Activated CD8-positive, alpha-beta memory T cell treated with anti-CD3 and anti-CD28 coated beads, Interleukin-2, amount 50 U/mL, for 4 hours (primary cell): Measurements from ENCODE around the gene PDC.
"Not testable (repeated sequence)": the region's sequence is repeated elsewhere in the genome, so short reads cannot be mapped to it uniquely, and the experiment has no call there.

Experiments
- DNase-seq: peaks from one replicate; pipeline ENCODE4 v3.0.0-alpha.2; 2020

Gene PDC

DNA sequence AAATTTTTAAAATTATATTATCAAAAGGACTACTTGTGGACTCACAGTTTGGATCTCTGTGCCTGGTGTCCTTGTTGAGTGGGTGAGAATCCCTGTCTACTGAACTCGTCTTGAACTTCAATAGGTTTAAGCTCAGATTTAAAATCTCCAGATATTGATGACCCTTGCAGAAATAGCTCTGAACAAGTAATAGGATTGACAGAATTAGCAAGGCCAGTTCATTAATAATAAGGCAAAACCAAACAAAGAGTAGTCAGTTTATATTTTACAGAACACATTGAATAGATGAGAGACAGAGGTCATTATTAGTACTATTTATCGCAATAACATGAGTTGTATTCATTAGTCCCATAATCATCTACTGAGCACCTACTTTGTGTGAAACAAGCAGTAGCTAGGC lies at the start of gene PDC:
PDC (minus strand) TSS at position 101 of the 400 bp plus-strand sequence. CDS start 11,655 bp downstream, outside the sequence.
- no peak for DNase-seq

DNA sequence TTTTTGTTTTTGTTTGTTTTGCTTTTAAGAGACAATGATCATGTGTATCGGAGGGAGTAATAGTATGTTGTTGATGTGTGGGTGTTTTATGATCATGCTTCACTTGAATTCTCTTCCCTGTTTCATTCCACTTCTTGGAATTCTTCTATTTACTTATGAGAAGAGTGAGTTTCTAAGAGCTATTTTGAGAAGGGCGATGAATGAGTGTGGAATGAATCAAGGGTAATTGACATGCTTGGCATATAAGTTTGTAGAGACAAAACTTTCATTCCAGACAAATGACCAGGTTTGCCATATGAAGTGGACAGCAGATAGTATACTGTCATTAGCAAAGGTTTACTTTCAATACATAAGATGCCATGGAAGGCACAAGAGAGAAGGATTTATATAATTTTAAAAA lies 42.3 kb upstream of the PDC start:
- DNase-seq = no peak

DNA sequence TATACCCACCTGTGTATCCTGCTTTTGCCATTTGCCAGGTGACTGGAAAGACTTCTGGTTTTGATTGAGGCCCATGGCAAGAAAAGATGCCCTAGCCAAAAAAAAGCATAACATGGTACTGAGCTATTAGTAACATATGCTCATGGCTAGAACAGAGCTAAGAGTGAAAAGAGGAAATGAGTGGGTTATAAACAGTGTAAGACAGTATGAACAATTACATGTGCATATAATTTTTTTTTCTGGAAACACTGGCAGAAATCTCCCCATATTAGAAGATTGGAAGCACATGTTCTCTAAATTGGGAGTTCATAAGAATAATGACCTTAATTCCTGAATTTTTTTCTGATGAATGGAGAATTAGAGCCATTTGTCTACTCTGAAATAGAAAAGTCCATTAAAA lies 41.2 kb upstream of the PDC start:
- DNase-seq = no peak

DNA sequence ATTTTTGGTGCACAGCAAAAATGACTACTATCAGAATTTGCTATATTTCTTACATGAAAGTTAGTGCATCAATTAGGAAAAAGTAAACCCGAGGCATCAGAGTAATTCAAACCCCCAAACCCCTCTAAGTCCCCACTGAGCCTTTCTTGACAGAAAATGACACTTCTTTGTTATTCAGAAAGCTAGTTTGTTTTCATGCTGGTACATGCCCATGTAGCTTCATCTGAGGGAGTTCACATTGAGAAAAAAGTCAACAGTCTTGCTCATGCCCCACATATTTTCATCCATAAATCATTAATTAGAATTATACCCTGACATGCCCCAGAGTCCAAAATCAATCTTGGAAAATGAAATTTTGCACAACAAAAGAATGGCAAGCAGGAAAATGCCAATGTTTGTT lies 39.9 kb upstream of the PDC start:
- no peak for DNase-seq

DNA sequence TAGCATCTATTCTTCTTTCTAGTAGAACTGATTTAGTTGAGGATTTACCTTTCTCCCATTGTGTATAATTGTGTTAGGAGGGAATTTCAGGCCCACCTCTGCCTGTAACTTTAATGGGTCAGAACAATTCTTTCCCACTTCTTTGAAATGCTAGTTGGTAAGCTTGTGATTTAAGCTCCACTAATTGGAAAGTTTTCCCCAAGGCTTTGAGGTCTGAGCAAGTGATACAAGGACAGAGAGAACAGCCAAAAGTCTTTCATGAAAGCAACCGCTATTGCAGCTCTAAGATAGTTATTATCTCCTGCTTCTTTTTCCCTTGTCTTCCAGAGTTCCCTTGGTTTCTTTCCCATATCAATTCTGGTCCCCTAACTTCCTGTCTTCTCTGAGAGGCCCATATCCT lies 38.7 kb upstream of the PDC start:
- DNase-seq = no peak

DNA sequence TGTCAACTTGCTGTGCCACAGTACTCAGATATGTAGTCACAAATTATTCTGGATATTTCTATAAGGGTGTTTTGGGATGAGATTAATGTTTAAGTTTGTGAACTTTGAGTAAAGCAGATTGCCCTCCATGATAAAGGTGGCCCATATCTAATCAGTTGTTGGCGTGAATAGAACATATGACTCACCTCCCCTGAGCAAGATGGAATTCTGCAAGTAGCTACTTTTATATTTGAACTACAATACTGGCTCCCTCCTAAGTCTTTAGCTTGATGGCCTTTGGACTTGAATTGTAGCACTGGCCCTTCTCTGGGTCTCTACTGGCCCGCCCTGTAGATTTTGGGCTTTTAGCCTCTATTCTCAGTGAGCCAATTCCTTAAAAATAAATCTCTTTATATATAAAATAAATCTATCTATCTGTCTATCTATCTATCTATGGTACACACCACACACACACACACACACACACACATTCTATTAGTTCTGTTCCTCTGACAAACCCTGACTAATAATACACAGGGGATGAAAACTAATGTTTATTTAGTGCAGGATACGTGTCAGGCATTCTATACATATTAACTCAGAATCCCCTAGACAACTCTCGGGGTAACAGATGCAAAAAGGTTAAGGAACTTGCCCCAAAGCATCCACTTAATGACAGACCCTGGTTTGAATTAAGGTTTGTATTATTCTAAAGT lies 37.9 kb upstream of the PDC start:
- DNase-seq = no peak

DNA sequence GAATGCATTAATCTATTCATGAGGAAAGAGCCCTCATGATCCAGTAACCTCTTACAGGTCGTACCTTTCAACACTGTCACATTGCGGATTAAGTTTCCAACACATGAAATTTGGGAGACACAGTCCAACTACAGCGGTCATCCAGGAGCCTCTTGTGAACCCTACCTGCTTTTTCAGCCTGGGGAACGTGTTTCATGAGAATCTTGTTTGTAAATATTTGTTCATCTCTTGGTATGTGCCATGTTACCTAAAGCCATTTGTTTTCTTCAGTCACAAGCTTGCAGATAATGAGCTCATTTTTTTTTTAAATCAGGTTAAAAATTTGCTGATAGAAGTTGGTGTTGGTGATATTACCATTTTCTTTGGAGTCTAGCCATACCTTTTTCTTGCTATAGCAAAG lies 37.2 kb upstream of the PDC start:
- no peak for DNase-seq

DNA sequence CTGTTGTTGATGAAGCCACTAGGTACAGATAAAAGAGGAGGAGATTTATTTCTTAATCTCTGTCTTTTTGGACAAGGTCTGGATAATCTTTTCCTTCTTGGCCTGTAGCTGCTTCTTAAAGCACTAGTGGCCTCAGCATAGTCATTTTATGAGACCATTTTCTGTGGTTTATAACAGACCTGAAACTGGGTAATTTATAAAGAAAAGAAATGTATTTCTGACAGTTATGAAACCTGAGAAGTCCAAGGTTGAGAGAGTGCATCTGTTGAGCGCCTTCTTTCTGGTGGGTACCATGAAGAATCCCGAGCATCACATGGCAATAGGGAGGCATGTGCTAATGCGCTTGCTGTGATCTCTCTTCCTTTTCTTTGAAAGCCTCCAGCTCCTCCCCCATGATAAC lies 36.7 kb upstream of the PDC start:
- no peak for DNase-seq

DNA sequence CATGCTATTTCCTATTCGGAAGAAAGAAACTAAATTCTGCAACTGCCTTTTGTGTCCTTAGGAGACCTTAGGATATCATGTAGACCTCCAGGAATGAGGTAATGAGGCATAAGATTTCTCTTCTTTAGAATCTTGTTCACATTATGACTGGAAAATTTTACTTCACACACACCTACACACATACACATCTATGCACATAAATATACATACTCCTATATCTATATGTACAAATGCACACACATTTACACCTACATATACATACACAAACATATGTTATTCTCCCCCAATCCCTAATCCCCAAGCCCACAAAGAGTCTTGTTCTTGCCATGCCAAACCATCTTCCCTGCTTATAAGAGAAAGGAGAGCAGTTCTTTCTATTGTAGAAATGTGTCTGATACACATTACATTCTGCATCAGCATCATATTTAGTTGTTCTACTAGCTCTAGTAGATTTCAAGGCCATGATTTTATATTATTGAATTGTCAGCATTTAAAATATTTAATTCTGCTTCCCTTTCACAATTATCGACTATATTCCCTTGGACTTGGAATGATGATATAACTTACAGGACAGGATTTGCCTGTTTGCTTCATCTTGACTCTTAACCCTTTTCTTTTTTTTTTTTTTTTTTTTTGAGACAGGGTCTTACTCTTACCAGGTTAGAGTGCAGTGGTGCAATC lies 35.4 kb upstream of the PDC start:
- no peak for DNase-seq

DNA sequence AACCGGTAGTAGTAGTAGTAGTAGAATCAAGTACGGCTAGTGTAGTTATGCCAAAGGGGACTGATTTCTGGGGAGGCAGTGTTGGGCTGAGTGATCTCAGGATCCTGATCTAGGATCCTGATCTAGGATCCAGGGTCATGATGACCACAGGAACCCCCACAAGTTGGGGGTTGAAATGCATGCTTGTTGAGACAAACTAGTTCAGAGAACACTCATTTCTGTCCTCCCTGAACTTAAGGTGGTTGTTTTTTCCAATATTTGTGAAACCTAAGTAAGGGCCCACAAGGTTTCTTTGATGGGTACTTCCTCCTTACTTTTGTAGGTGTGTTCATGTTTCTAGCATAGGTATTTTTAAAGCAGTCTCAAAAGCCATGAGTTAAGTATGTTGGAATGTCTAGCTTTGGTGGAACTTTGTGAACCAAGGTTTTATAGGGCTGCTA lies 33.9 kb upstream of the PDC start:
- no peak for DNase-seq

DNA sequence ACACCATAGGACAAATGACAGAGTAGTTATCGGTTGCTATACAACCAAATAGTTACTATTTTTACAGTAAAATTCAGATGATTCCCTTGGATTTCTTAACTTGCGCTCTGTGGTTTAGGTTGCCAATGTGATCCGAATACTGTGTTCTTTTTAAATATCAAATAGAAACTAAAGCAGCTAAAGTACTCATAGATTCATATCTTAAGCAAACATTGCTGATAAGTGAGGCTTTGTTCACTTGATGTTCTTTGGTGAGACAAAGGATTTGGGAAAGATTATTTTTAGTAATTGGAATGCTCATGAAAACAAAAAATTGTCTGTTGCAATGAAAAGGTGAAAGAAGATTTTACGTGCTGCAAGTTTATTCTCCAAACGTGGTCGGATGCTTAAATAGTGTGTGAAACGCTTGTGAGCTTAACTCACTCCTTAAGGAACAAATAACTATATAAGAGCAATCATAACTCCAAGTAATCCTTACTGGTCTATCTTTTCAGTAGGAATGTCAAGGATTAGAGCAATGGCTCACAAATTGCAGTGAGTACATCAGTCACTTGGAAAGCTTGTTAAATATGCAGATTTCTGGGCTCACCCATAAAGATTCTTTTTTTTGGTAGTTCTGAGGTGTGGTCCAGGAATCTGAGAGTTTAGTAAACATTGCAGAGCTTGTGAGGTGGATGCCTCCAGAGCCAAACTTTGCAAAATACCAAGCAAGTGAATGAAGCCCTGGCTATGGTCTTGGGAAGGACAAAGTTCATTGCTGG lies 31.8 kb upstream of the PDC start:
- DNase-seq = no peak

DNA sequence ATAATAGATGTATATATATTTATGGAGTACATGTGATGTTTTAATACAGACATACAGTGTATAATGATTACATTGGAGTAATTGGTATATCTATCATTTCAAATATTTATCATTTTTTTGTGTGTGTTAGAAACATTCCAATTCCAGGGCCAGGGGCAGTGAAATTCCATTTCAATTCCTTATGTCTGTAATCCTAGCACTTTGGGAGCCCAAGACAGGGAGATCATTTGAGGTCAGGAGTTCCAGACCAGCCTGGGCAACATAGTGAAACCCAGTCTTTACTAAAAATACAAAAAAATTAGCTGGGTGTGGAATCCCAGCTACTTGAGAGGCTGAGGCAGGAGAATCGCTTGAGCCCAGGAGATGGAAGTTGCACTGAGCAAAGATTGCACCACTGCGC lies 30.4 kb upstream of the PDC start:
- DNase-seq = no peak

DNA sequence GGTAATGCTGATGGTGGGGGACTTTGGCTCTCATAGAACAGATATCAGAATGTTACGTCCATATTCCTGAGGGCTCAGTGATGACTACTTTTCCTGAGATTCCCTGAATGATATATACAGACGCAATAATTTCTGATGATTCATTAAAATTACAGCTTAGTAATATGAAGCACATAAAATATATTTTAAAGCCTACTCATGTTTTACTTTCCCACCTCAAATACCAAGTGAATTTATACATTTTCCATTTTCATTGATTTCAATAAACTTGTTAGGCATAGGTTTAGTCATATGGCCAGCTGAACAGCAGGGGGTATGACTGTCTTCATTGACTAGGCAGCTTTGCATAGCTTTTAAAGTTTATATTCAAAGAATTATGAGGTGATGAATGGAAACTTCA lies 26.2 kb upstream of the PDC start:
- no peak for DNase-seq

DNA sequence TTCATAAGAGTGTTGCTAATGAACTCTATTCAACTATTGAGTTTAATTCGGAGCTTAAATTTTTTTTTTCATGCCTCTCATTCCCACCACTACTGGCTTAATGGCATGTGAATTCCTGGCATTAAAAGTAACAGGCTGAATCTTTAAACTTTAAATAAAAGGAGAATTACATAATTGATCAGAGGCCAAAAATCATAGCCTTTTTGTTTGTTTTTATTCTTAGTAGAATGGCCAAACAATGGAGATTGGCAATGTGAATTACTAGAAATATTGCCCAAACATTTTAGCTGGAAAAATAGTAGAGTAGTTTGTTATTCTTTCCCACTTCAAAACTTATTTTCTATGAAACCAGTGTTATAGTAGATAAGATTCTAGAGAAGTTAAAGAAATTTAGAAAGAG lies 25.1 kb upstream of the PDC start:
- no peak for DNase-seq

DNA sequence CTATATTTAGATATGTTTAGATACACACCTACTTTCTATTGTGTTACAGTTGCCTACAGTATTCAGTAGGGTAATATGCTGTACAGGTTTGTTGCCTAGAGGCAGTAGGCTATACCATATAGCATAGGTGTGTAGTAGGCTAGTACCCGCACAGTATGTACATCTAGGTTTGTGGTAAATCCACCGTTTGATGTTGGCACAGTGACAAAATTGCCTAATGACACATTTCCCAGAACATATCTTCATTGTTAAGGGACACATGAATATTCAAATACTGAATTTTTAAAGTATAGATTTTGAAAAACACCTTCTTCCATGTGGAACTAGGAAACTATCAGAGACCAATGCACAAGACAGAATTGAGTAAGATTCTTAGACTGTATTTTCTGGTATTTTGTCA lies 22.6 kb upstream of the PDC start:
- DNase-seq = no peak

DNA sequence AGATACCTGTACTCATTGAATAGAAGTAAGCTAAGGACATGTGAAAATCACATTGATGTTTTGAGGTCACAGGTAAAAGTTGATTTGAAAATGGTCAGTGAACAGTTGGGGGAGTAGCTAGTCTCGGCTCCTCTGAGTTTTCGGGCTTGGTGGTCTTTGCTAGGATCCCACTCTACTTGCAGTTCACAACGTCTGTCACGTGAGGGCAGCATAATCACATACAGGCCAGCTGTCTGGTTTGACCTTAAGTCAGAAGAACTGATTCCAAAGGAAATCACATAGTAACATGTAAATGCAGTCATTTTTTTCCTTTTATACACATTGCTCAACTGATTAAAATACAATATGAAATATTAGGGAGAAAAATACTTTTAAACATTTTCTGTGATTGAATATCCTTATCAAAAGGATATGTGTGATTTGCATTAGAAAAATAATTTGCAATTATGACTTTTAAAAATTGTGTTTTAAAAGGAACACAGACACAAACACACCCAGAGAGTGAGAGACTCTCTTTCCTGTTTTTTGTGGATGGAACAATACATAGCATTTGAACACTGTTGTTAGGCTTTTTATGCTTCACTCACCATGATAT lies 21.8 kb upstream of the PDC start:
- peak; percentile 40 for DNase-seq

DNA sequence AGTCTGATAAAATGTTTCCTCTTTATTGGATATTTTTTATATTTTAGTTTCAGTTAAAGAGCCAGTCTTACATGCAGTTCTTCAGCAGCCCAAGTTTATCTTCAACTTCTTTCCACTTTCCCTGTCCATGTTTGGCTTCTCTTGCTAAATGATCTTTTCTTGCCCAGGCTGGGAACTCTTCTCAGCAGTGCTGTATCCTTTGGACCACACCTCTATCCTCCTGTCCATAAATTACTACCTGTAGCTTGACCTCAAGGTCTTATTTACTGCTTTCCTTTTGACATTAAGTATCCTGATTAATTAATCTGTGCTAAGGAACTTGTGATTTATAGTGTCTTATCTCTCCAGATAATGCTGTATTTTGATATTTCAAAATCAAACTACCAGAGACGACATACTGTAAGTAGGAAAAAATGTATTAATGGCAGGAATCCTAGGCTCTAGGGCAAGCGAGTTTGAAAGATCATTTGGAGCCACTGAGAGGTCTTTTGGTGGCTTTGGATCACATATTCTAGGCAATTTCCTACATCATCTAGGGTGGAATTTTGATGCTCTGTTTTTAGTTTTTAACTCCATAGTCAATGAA lies 20.5 kb upstream of the PDC start:
- no peak for DNase-seq

DNA sequence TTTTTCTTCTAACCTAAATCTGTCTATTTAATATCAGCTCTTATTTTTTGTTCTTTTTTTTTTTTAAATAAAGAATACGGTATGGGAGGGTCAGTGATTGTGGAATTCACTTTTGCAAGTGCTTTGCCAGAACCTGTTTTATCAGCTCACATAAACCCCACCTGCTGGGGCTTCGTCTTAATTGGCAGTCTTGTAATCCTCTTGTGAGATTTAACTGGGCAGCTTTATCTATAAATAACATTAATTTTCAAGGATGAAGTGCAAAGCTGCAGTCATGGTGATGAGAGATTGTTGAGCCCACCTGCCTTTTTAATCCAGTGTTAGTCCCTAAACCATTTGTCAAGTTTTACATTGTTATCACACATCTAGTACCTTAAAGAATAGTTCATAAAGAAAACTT lies 18.2 kb upstream of the PDC start:
- DNase-seq = no peak

DNA sequence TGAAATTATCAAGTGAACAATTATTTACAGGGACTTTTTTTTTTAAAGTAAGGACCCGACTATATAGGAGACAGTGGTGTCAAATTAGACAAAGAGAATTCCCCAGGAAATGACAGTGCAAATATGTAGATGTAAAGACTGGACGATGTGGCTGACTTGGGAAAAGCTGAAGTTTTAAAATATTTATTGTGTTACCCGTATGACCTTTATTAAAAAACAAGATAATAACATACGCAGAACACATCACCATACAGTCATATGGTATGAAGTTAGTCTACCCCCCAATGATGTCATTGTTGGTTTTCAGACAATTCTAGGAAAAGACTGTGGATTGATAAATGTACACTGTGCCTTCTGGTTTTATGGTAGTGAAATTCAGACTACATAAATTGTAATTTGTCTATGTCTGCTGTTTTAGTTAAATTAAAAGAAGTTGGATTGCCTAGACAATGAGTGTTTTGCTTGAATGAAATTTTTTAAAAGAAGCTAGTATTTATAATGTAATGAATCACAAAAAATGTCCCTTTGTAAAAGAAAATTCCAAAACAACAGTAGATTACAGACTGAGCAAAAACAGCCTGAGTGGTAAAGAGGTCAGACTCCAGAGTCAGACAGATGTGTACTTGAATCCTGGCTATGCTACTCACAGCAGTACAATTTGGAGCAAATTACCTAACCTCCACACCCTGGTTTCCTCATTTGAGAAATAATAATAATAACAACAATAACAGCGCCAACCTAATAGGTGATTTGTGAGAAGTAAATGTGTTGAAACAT lies 15.5 kb upstream of the PDC start:
- DNase-seq = no peak

DNA sequence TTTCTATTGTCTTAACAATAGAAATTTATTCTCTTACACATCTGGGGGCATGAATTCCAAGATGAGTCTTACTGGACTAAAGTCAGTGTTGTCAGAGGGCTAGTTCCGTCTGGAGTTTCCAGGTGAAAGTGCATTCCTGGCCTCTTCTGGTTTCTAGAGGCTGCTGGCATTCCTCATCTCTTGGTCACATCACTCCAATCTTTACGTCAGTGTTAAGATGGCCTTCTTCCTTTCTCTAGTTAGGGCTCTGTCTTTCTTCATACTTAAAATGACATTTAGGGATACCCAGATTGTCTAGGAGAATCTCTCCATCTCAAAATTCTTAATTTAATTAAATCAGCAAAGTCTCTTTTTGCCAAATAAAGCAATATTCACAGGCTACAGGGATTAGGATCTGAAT lies 13.3 kb upstream of the PDC start:
- DNase-seq = no peak

DNA sequence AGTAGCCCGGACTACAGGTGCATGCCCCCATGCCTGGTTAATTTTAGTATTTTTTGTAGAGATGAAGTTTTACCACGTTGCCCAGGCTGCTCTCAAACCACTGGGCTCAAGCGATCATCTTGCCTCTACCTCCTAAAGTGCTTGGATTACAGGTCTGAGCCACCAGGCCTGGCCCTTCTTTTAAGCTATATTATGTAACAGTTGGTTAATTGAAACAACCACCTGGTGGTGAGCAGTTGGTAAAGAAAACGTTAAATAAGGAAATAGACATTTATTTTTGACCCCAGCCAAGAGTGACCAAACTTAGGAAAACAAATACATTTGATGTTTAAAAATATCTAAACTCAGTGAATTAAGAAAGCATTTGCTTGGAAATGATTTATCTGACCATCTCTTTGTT lies 12.1 kb upstream of the PDC start:
- DNase-seq = no peak

DNA sequence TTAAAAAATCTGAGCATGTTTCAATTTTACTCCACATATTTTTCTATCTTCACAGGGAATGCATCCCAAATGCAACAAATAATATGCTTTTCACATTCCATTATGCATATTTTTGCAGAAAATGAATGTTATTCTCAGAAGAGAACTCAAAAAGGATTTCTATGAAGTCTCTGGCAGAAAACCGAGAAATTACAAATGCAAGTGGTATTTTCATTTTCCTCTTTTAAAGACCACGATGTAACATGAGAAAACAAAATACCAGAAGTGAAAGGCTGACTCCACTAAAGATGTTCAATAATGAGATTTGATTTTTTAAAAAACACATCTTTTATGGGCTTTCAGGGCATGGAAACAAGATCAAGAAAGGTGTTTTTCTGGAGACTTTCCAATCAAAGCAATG lies 5.0 kb upstream of the PDC start:
- no peak for DNase-seq

DNA sequence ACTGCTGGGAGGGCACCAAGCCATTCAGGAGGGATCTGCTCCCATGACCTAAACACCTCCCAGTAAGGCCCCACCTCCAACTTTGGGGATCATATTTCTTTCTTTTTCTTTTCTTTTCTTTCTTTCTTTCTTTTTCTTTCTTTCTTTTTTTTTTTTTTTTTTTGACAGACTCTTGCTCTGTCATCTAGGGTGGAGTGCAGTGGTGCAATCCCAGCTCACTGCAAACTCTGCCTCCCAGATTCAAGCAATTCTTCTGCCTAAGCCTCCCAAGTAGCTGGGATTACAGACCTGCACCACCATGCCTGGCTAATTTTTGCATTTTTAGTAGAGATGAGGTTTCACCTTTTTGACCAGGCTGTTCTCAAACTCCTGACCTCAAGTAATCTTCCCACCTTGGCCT lies 4.6 kb upstream of the PDC start:
- DNase-seq = not testable (repeated sequence)
